IPS DF 19.7 (cell line): ENCODE measurements around the gene OLFML2B.

Experiments
- DNase-seq: peaks from one replicate; pipeline ENCODE4 v3.0.0-alpha.2; 2013; ENCODE audit warnings: low read depth, low spot score

OLFML2B gene

DNA sequence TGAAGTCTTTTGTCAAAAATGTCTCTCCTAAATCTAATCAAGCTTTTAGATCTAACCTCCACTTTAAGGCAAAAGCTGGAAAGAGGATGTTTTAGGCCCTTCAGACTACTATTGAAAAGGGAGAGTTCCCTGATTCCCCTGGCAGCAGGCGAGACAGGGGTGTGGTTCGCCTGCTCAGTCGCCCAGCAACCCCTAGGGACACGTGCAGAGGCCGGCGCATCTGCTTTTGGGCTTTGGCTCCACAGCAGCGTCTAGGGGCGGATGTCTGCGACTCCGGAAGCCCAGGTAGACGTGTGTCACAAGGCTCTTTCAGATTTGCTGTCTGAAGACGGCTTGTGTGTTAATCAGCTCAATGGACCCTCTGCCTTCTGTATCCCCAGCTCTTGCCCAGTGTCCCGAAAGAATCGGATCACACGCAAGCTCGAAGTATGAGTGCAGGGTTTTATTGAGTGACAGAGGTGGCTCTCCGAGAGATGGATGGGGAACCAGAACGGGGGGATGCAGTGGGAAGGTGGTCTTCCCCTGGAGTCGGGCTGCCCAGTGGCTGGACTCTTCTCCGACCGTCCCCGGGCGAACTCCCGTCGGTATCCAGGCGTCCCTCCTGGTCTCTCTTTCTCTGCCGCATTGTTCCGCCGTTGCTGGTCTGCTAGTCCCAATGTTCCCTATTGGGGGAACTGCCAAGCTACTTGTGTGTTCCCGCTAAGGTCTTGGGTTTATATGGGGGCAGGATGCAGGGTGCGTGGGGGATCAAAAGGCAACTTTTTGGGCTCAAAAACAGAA, 45.5 kb downstream of the OLFML2B start:
- no peak for DNase-seq

GRCh38 chr1:161973924-161974845, 49.5 kb downstream of the OLFML2B start:
- DNase-seq: no peak

- no peak for DNase-seq
Observed at GRCh38 chr1:161972828-161973227, 50.8 kb downstream of the OLFML2B start.

GRCh38 chr1:161970633-161971032, 53.0 kb downstream of the OLFML2B start:
- no peak for DNase-seq

GRCh38 chr1:161970036-161970435, 53.6 kb downstream of the OLFML2B start:
- DNase-seq: no peak

- no peak for DNase-seq
Observed at GRCh38 chr1:161966067-161966466, 57.6 kb downstream of the OLFML2B start.

DNA sequence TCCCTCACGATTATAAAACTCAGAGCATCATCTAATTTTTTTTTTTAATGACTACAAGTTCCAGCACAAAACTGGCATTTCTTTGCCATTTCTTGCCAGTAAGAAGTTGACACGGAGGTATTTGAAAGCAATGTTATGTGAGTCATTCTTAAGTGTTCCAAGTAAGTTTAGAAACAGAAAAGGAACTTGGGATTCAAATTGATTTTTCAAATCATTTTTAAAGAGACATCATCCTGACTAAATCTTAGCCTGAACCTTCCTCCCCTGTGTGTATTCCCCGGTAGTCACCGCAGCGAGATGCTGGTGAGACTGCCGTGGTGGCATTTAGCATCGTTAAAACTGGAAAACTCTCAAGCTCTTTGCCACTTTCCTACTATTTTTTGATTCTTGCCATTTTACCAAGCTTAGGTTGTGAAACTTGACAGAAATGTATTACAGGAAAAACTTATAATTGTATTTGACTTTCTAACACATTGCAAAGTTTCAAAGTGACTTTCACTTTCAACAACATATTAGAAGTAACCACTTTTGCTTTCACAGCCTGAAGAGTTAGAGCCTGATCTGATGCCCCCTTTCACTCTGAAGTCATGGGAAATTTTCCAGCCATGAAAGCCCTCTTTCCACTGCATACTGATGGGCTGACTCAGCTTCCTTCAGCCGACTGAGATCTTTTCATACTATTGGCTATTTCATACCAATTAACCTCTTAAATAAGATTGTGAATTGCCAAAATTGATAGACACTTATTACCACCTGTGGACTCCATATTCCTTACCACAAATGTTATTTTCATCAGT, 61.4 kb downstream of the OLFML2B start:
- no peak for DNase-seq

GRCh38 chr1:161958425-161958824, 65.2 kb downstream of the OLFML2B start:
- DNase-seq: no peak

DNA sequence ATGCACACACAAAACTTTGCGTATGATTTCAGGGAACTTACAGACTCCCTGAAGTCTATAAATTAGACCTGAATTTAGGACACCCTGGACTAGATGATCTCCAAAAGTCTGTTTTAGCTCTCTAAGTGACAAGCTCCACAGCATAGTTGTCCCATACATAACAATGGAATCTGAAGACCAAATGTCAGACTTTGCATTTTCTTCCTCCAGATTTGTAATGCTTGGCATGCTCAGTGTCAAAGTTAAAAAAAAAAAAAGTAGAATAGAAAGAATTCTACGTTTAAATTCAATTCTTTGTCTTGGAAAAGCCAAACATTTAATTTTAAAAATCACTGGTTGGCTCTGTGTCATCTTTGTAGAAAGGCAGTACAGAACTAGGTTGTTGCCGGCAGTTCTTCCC, 66.7 kb downstream of the OLFML2B start:
- DNase-seq: no peak

DNA sequence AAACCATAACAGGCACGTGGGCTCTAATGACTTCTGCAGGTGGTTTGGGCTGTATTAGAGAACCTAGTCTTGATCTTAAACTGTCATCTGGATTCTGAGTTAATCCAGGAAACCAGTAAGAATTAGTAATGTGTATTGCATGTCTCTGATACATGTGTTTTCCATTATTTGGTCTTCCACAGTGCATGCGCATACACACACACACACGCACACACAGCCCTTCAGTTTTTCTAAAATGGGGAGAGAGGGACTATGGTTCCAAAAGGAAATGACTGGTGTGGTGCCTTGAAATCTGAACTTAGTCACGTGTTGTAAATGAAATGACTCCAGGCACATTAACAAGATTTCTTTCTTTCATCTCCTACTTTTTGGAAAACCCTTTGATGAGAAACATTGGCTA, 67.6 kb downstream of the OLFML2B start:
- DNase-seq: no peak

DNA sequence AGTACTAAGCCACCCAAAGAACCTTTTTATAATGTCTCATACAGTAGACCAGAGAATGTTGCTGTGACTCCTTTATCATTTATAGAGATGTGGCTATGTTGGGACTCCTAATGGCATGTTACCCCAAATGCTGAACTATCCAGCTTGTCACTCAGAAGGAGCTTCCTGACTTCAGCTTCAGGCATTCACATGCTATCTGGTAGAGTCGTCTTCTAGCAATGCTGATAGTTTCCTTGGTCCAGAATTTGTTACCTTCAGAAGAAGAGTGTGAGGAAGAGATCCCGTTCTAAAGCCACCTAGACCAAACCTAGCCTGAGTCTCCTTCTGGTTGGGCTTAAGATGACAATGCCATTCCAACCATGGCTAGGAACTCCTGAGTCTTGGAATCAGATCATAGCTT, 68.1 kb downstream of the OLFML2B start:
- no peak for DNase-seq

DNA sequence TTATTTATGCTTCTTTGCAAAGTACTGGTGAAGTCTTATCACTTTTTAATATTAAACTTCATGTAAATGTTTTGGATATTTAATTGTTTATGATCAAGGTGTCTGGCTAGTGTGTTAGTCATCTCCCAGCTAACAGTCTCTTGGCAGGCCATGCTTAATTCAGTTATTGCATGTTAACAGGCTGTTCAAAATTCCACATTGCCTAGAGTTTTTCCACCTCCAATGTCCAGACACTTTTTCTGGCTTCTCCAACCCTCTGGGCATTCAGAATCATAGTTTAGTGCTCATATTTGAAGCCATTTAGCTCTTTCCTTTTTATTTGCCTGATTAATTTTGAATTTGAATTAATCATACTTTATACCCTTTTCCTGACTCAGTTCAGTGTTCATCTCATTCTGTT, 69.2 kb downstream of the OLFML2B start:
- DNase-seq: no peak

- no peak for DNase-seq
Observed at GRCh38 chr1:161954050-161954449, 69.6 kb downstream of the OLFML2B start.

- DNase-seq: no peak
Observed at GRCh38 chr1:161953256-161953920, 70.3 kb downstream of the OLFML2B start.

GRCh38 chr1:161952607-161953172, 71.0 kb downstream of the OLFML2B start:
- no peak for DNase-seq

DNA sequence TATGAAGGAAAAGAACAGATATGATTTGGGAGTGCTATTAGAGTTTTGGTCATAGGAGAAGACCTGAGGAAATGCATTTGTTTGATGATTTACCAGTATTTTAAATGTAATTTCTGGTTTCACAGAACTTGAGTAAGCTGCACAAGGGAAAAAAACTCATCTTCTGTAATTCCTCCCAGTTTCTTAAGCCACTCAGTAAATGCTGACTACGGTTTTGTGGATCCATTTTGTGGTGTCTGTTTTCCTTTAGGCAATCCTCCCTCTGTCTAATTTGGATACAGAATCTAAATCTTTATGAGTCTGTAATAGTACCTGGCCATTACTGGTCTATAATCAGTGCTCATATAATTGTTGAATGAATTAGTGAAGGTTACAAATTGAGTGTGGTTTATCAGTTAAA, 72.0 kb downstream of the OLFML2B start:
- DNase-seq: no peak

GRCh38 chr1:161950377-161950776, 73.3 kb downstream of the OLFML2B start:
- no peak for DNase-seq

DNA sequence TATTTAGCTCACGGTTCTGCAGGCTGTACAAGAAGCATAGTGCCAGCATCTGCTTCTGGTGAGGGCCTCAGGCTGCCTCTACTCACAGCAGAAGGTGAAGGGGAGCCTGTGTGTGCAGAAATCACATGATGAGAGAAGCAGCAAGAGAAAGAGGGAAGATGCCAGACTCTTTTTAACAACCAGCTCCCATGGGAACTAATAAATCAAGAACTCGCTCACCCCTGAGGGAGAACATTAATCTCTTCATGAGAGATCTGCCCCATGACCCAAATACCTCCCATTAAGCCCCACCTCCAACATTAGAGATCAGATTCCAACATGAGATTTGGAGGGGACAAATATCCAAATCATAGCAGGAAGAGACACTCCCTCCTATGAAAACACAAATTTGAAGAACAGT, 74.1 kb downstream of the OLFML2B start:
- no peak for DNase-seq

DNA sequence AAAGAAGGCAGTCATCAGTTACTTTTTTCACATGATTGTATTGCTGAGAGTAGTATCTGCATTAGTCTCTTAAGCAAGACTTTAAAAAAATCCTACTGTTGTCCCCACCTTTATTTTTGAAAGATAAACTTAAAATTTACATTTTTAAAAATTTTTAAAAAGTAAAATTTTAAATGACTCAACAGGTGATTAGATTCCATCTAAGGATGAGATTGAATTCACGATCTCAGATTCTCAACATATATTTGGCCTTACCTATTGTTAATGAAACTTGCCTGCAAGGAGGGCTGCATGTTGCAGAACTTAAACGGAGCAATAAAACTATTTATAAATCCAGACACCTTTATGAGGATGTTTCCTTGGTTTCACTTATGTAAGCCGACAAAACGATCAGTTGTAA, 75.2 kb downstream of the OLFML2B start:
- DNase-seq: no peak

GRCh38 chr1:161946071-161946987, 77.3 kb downstream of the OLFML2B start:
- DNase-seq: no peak
